Inflammatory macrophage treated with lipopolysaccharide for 1 hour (primary cell): ENCODE data around the gene PLAC8L1.

ENCODE experiments used
- DNase-seq, 2 donors: peaks; one replicate each; pipeline ENCODE4 v3.0.0-alpha.2; 2020 to 2022

The PLAC8L1 gene

GRCh38 chr5:146040527-146040926, 64.8 kb downstream of the PLAC8L1 start:
- no peak for DNase-seq

GRCh38 chr5:146039420-146039819, 66.0 kb downstream of the PLAC8L1 start:
- peak; percentile 44 to 68 for DNase-seq

GRCh38 chr5:146034605-146035004, 70.8 kb downstream of the PLAC8L1 start:
- no peak for DNase-seq
